Measurements from ENCODE around the gene COPZ2. TPM values are rescaled to one million over a fixed set of nuclear protein-coding genes. Genes with fewer than 3 reads are reported as not detected.
"Not testable (repeated sequence)": the region's sequence is repeated elsewhere in the genome, so short reads cannot be mapped to it uniquely, and the experiment has no call there.

Gene COPZ2
- polyA plus RNA-seq, 1 experiment = 122 TPM

GRCh38 chr17:48003417-48004151, 34.0 kb downstream of the COPZ2 start:
- POLR2A ChIA-PET = interaction anchor here (1.0 to 2.1 kb wide), 2 partner anchors 33 to 36 kb away, joined by 3 to 9 read pairs; partner anchors contain the start of gene CDK5RAP3
- DNase-seq (ENCODE audit: low read depth, low spot score) = no peak
- TF ChIP-seq CTCF (IDR thresholded peaks at IDR 0.05; ENCODE audit: low read depth, low read length) = no peak
- peak overlapping the region; percentile 89 for H3K27ac ChIP-seq (ENCODE audit: low read depth, low read length)
- no peak overlapping the region for H3K4me3 ChIP-seq (ENCODE audit: low read depth, low read length)
- no peaks in the 10 kb centered on the region; the same call in 1 of the 2 replicates for H3K9me3 ChIP-seq (ENCODE audit: control insufficient read depth, insufficient read depth, low read length)
- no peaks in the 10 kb centered on the region for H3K27me3 ChIP-seq (ENCODE audit: control insufficient read depth, insufficient read depth, low read length)
- CTCF ChIA-PET = interaction anchor here (1.1 to 2.6 kb wide), 3 partner anchors 15 to 33 kb away, joined by 3 to 16 read pairs (median 10); partner anchors contain the start of gene CDK5RAP3

- no peak for TF ChIP-seq CTCF (IDR thresholded peaks at IDR 0.05; ENCODE audit: low read depth, low read length)
- peak overlapping the region; percentile 89 for H3K27ac ChIP-seq (ENCODE audit: low read depth, low read length)
- H3K9me3 ChIP-seq (ENCODE audit: control insufficient read depth, insufficient read depth, low read length) = no peaks in the 10 kb centered on the region; the same call in 1 of the 2 replicates
- CTCF ChIA-PET = interaction anchor here (1.1 to 2.6 kb wide), 4 partner anchors 15 to 32 kb away, joined by 3 to 16 read pairs (median 6); partner anchors contain the start of gene CDK5RAP3
- DNase-seq (ENCODE audit: low read depth, low spot score) = no peak
- no peak overlapping the region for H3K4me3 ChIP-seq (ENCODE audit: low read depth, low read length)
- POLR2A ChIA-PET = interaction anchor here (1.0 to 2.1 kb wide), 2 partner anchors 32 to 35 kb away, joined by 3 to 9 read pairs; partner anchors contain the start of gene CDK5RAP3
- no peaks in the 10 kb centered on the region for H3K27me3 ChIP-seq (ENCODE audit: control insufficient read depth, insufficient read depth, low read length)
Measured at GRCh38 chr17:48002916-48003416, 34.6 kb downstream of the COPZ2 start.

GRCh38 chr17:48002266-48002915, 35.2 kb downstream of the COPZ2 start:
- Histone ChIP-seq H3K4me3 (ENCODE audit: low read depth, low read length) (no peak overlapping the region), H3K27ac (ENCODE audit: low read depth, low read length) (peak overlapping the region; percentile 89), H3K27me3 (ENCODE audit: control insufficient read depth, insufficient read depth, low read length) (no peaks in the 10 kb centered on the region), H3K9me3 (ENCODE audit: control insufficient read depth, insufficient read depth, low read length) (no peaks in the 10 kb centered on the region; the same call in 1 of the 2 replicates)
- no peak for TF ChIP-seq CTCF (IDR thresholded peaks at IDR 0.05; ENCODE audit: low read depth, low read length)
- DNase-seq (ENCODE audit: low read depth, low spot score) = peak; percentile 47
- POLR2A ChIA-PET = interaction anchor here (1.0 to 2.1 kb wide), 2 partner anchors 32 to 35 kb away, joined by 3 to 9 read pairs; partner anchors contain the start of gene CDK5RAP3
- CTCF ChIA-PET = interaction anchor here (0.6 to 1.3 kb wide), 5 partner anchors 9 to 54 kb away, joined by 3 to 10 read pairs (median 3); partner anchors contain the start of gene CDK5RAP3

GRCh38 chr17:48001657-48002056, 35.9 kb downstream of the COPZ2 start:
- POLR2A ChIA-PET; H3K27me3 ChIP-seq (ENCODE audit: control insufficient read depth, insufficient read depth, low read length); H3K9me3 ChIP-seq (ENCODE audit: control insufficient read depth, insufficient read depth, low read length); DNase-seq (ENCODE audit: low read depth, low spot score); H3K4me3 ChIP-seq (ENCODE audit: low read depth, low read length): not testable (repeated sequence)
- peak overlapping the region; percentile 89 for H3K27ac ChIP-seq (ENCODE audit: low read depth, low read length)
- CTCF ChIA-PET = interaction anchor here (0.7 to 2.6 kb wide), 4 partner anchors 9 to 24 kb away, joined by 3 to 9 read pairs (median 5); no protein-coding TSS in a partner anchor

GRCh38 chr17:48001197-48001596, 36.4 kb downstream of the COPZ2 start:
- H3K4me3 ChIP-seq (ENCODE audit: low read depth, low read length) = no peak overlapping the region
- DNase-seq (ENCODE audit: low read depth, low spot score) = no peak
- no peaks in the 10 kb centered on the region; the same call in 1 of the 2 replicates for H3K9me3 ChIP-seq (ENCODE audit: control insufficient read depth, insufficient read depth, low read length)
- ChIA-PET CTCF (interaction anchor here (0.7 to 2.6 kb wide), 3 partner anchors 10 to 23 kb away, joined by 5 to 9 read pairs (median 5); no protein-coding TSS in a partner anchor), POLR2A (no interaction called here)
- no peak for TF ChIP-seq CTCF (IDR thresholded peaks at IDR 0.05; ENCODE audit: low read depth, low read length)
- peaks cover 3% of the 10 kb centered on the region for H3K27me3 ChIP-seq (ENCODE audit: control insufficient read depth, insufficient read depth, low read length)
- H3K27ac ChIP-seq (ENCODE audit: low read depth, low read length) = no peak overlapping the region
